HUES48 (cell line): Measurements from ENCODE around the gene GRIN2D.
"Not testable (repeated sequence)": the region's sequence is repeated elsewhere in the genome, so short reads cannot be mapped to it uniquely, and the experiment has no call there.

Experiments
- H3K27ac ChIP-seq: one replicate; pipeline ENCODE4 v1.7.0; 2013; ENCODE audit warnings: low read depth, low read length, inconsistent platforms
- H3K27me3 ChIP-seq: 2 replicates; pipeline ENCODE4 v1.6.1; 2013; ENCODE audit warnings: mild to moderate bottlenecking, low read length; ENCODE audit not compliant: control insufficient read depth, insufficient read depth
- H3K36me3 ChIP-seq: 2 replicates; pipeline ENCODE4 v1.6.1; 2013; ENCODE audit warnings: low read length; ENCODE audit not compliant: control insufficient read depth, insufficient read depth
- H3K4me1 ChIP-seq: 2 replicates; pipeline ENCODE4 v1.6.1; 2013; ENCODE audit warnings: mild to moderate bottlenecking, low read length; ENCODE audit not compliant: control insufficient read depth, insufficient read depth
- H3K4me3 ChIP-seq: 2 replicates; pipeline ENCODE4 v1.5.1; 2013; ENCODE audit warnings: mild to moderate bottlenecking, low read depth, low read length
- H3K9ac ChIP-seq: 2 replicates; pipeline ENCODE4 v1.6.1; 2013; ENCODE audit warnings: mild to moderate bottlenecking, low read depth, low read length, moderate library complexity
- H3K9me3 ChIP-seq: 2 replicates; pipeline ENCODE4 v1.6.1; 2013; ENCODE audit warnings: low read length; ENCODE audit not compliant: control insufficient read depth, insufficient read depth

The GRIN2D gene

GRCh38 chr19:48371771-48372170 lies 21.7 kb upstream of the GRIN2D start:
- not testable (repeated sequence) for H3K27ac ChIP-seq, H3K36me3 ChIP-seq, H3K27me3 ChIP-seq

GRCh38 chr19:48372904-48373303 lies 20.6 kb upstream of the GRIN2D start:
- H3K4me3 ChIP-seq: no peak overlapping the region
- no peak overlapping the region for H3K27ac ChIP-seq
- no peaks in the 10 kb centered on the region for H3K36me3 ChIP-seq
- H3K4me1 ChIP-seq: no peaks in the 10 kb centered on the region
- H3K9ac ChIP-seq: no peak overlapping the region
- H3K27me3 ChIP-seq: no peaks in the 10 kb centered on the region
- H3K9me3 ChIP-seq: no peaks in the 10 kb centered on the region

More at GRCh38 chr19:48371771-48372170, 21.7 kb upstream of the GRIN2D start:
- not testable (repeated sequence) for H3K9me3 ChIP-seq, H3K4me3 ChIP-seq, H3K9ac ChIP-seq, H3K4me1 ChIP-seq

- Histone ChIP-seq H3K27ac (no peak overlapping the region), H3K36me3 (no peaks in the 10 kb centered on the region), H3K27me3 (no peaks in the 10 kb centered on the region), H3K9ac (no peak overlapping the region), H3K9me3 (no peaks in the 10 kb centered on the region), H3K4me3 (no peak overlapping the region), H3K4me1 (no peaks in the 10 kb centered on the region)
Measured at GRCh38 chr19:48373567-48373966, 19.9 kb upstream of the GRIN2D start.

GRCh38 chr19:48378194-48378570 lies 15.3 kb upstream of the GRIN2D start:
- Histone ChIP-seq H3K9ac (no peak overlapping the region), H3K4me1 (no peaks in the 10 kb centered on the region), H3K27ac (no peak overlapping the region), H3K36me3 (peaks cover 21% of the 10 kb centered on the region), H3K27me3 (no peaks in the 10 kb centered on the region), H3K4me3 (no peak overlapping the region), H3K9me3 (no peaks in the 10 kb centered on the region)

- H3K9me3 ChIP-seq: no peaks in the 10 kb centered on the region
- H3K4me3 ChIP-seq: no peak overlapping the region
- no peaks in the 10 kb centered on the region for H3K27me3 ChIP-seq
- H3K4me1 ChIP-seq: no peaks in the 10 kb centered on the region
- no peak overlapping the region for H3K9ac ChIP-seq
- H3K27ac ChIP-seq: no peak overlapping the region
- peaks cover 29% of the 10 kb centered on the region for H3K36me3 ChIP-seq
Measured at GRCh38 chr19:48379058-48379457, 14.4 kb upstream of the GRIN2D start.

GRCh38 chr19:48381178-48381950 lies 12.1 kb upstream of the GRIN2D start:
- H3K27me3 ChIP-seq: no peaks in the 10 kb centered on the region
- H3K9me3 ChIP-seq: no peaks in the 10 kb centered on the region
- no peak overlapping the region for H3K4me3 ChIP-seq
- no peak overlapping the region for H3K9ac ChIP-seq
- no peaks in the 10 kb centered on the region for H3K4me1 ChIP-seq
- H3K27ac ChIP-seq: no peak overlapping the region
- peaks cover 51% of the 10 kb centered on the region for H3K36me3 ChIP-seq

- Histone ChIP-seq H3K4me3 (no peak overlapping the region), H3K27ac (no peak overlapping the region), H3K36me3 (peaks cover 60% of the 10 kb centered on the region), H3K27me3 (no peaks in the 10 kb centered on the region), H3K9me3 (no peaks in the 10 kb centered on the region), H3K9ac (no peak overlapping the region), H3K4me1 (no peaks in the 10 kb centered on the region)
Measured at GRCh38 chr19:48382286-48382685, 11.2 kb upstream of the GRIN2D start.

GRCh38 chr19:48385461-48386087 lies 7.9 kb upstream of the GRIN2D start:
- H3K4me1 ChIP-seq: no peaks in the 10 kb centered on the region
- no peaks in the 10 kb centered on the region for H3K9me3 ChIP-seq
- H3K27ac ChIP-seq: no peak overlapping the region
- peaks cover 83% of the 10 kb centered on the region for H3K36me3 ChIP-seq
- no peak overlapping the region for H3K9ac ChIP-seq
- no peak overlapping the region for H3K4me3 ChIP-seq
- H3K27me3 ChIP-seq: no peaks in the 10 kb centered on the region

GRCh38 chr19:48386981-48387380 lies 6.5 kb upstream of the GRIN2D start:
- Histone ChIP-seq H3K9ac (no peak overlapping the region), H3K27me3 (no peaks in the 10 kb centered on the region), H3K27ac (no peak overlapping the region), H3K4me3 (no peak overlapping the region), H3K36me3 (peaks cover 74% of the 10 kb centered on the region), H3K4me1 (no peaks in the 10 kb centered on the region), H3K9me3 (no peaks in the 10 kb centered on the region)

- Histone ChIP-seq H3K27ac (peak overlapping the region; percentile 76), H3K36me3 (peaks cover 41% of the 10 kb centered on the region), H3K9ac (peak overlapping the region; percentile 81), H3K9me3 (no peaks in the 10 kb centered on the region), H3K4me1 (peaks cover 9% of the 10 kb centered on the region), H3K27me3 (peaks cover 30% of the 10 kb centered on the region), H3K4me3 (peak overlapping the region; percentile 86)
Measured at GRCh38 chr19:48390188-48391099, 3.0 kb upstream of the GRIN2D start.
